ENCODE data around the gene RFX4.
"Not testable (repeated sequence)": the region's sequence is repeated elsewhere in the genome, so short reads cannot be mapped to it uniquely, and the experiment has no call there.

RFX4 gene

DNA sequence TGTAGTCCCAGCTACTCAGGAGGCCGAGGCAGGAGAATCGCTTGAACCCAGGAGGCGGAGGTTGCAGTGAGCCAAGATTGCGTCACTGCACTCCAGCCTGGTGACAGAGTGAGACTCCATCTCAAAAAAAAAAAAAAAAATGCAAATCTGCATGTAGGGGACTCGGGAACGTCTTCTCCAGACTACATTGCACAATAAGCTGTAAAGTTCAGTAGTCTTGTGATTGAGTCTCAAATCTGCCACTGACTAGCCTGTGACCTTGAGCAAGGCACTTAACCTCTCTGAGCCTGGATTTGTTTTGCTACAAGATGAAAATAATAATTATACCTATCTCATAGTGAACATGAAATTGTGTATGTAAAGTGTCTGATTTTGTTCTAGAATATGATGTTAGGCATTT lies 109.2 kb downstream of the RFX4 start:
- not testable (repeated sequence) for DNase-seq (ENCODE audit: low read depth)

DNA sequence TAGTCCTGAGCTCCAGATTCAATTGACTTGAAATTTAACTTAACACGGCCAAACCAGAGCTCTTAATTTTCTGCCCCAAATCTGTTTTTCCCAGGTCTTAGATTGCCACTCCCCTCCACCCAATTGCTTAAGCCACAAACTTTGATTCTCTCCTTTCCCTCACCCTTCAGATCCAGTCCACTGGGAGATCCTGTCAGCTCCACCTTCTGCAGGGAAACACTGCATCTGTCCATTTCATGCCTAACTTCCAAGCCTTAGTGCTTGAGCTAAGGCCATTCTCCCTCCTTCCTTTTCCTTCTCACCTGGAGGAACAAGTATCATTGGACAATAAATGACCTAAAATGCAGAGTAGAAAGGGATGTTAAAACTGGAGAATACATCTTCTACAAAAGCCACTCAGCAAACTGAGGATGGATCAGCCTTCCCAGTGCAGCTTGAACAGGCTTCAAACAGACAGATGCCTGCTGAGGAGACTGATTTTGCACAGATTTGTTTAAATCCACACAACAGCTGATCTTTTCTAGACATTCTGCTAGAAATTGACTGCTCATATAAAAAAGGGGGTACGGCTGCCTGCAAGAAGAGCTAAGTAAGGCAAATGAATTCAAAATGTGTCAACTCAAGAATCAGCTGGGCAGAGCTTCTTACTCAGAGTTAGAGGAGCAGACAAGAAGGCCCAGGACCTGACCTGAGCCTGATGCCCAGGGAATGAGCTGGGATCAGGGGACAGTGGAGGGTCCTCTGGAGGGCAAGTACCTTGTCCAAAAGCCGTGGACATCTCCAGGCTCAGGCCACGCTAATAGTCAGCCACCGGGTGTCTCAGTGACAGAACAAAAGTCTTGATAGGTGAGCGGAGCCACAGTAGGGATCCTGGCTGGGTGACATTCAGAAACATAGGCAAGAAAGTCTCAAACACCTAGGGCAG lies 110.4 kb downstream of the RFX4 start:
- DNase-seq (ENCODE audit: low read depth): no peak

DNA sequence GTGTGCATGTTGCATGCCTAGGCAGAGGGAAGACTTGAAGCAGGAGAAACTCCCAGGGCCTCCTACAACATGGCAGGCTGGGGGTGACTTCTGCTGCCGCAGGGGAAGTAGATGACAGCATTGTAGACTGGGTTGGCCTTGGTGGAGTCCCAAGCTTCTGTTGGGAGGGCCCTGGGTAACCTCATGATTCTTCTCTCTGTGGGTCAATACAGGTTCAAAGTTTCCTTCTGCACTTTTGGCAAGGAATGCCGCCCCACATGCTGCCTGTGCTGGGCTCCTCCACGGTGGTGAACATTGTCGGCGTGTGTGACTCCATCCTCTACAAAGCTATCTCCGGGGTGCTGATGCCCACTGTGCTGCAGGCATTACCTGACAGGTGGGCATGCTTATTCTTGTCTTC lies 113.3 kb downstream of the RFX4 start:
- no peak for DNase-seq (ENCODE audit: low read depth)

DNA sequence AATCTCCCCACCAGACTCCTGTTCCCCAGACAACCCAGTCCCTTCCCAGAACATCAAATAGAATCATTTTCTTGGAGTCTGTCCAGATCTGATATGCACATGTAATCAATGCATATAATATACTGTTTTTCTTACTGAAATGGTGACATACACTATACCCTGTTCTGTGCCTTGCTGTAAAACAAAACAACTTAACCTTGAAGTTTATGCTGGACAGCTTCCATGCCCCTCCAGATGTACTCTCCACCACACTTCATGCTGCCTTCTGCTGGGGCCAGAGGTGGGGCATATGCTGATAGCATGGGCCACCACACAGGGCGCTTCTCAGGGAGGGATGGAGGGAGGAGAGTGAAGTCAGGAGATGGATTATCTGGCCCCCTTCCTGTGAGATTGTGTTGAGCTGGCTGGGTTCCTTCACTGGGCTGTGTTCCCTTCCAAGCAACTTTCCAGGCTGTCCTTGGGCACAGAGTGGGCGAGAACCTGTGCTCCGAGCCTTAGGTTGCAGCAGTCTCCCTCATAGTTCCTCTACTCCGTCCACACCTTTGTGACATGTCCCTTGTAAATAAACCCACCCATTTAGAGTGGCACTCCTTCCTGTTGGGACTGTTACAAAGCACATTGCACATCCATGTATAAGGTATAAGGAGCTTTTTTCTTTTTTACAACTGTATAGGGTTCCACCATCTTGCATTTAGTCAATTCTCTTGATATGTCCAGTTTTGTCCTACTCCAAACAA lies 114.0 kb downstream of the RFX4 start:
- no peak for DNase-seq (ENCODE audit: low read depth)

DNA sequence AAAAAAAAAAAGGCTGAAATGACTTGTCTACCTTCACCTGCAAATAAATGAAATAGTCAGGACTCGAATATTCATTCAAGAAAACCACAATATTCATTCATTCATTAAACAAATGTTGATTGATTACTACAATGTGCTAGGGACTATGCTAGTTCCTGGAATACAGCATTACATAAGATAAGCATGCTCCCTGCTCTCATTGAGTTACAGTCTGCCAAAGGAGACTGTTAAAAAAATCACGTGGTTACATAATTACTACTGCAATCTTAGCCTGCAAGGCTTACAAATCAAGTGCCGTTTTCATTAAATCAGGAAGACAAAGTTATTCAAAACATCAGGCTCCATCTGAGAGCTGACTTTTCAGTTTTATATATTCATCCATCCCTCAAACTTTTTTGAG lies 121.3 kb downstream of the RFX4 start:
- DNase-seq (ENCODE audit: low read depth): no peak

DNA sequence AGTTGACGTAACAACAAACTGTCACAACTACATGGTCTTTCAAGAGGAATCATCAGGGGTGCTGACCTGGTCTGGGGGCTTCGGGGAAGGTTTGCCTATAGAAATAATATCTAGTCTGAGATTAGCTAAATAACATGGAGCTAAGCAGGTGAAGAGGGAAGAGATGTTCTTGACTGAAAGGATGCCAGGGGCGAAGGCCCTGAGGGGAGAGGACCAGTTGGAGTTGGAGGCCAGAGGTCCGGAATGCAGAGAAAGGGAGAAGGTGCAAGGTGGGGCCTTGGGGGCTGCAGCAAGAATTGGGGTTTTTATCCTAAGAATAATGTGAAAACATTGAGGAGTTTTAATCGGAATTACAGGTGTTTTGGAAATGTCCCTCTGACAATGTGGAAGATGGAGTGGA lies 123.2 kb downstream of the RFX4 start:
- DNase-seq (ENCODE audit: low read depth): no peak

DNA sequence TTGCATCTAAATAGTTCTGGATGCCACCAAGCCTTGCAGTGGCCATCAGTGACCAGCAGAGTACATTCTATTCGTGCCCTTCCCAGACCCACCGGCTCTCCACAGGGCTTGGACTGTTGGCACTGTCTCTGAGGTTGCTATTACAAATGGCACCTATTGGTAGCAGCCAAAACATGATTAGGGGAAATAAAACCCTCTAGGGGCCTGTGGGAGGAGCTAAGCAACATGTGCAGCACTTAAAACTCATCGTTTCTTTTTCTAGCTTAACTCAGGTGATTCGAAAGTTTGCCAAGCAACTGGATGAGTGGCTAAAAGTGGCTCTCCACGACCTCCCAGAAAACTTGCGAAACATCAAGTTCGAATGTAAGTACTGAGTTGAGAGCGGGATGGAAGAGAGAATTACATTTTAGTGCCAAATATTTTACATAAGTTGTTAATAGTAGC lies 126.3 kb downstream of the RFX4 start:
- DNase-seq (ENCODE audit: low read depth): no peak

DNA sequence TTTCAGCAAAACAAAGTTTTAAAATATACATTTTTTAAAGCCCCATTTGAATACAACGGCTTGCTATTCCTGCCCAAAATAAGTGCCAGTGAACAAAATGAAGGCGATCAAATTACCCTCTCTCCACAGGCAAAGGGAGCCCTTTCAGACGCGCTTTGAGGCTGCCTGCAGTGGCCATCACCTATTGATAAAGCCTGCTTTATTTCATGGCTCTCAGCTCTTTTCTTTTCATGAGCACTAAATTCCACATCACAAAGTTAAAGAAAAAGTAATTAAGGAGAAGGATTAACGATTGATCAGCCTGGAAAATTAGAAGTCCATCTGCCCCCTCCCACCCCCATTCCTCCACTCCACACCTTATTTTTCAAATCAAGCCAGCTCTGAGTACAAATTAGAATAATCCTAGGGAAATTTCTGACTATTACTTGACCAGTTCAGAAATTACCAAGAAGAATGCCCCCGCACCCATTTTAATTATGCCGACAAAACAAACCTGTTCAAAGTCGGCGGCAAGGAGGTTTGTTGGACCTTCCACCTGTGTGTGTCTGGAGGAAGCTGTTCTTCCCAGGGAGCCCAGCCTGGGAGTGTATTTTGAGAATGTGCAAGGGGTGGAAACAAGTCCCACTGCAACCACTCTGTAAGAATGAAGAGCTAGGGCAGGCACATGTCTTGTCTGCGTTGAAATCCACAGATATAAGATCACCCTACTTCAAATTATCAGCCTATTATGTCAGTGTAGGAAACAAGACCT lies 127.5 kb downstream of the RFX4 start:
- DNase-seq (ENCODE audit: low read depth): no peak

DNA sequence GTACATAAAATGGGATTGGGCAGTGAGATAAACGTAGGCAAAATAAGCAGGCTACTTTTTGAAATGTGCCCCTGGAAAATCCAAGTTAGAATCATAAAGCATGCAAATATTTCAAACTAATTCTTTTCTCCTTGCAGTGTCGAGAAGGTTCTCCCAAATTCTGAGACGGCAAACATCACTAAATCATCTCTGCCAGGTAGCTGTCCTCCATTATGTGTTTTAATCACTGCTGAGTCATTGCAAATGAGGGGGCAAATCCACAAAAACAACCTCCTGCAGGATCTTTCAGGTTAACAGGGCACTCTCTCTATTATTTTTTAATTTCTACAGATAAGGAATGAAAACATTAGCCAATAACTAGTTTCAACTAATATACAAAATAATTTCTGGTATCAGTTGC lies 128.5 kb downstream of the RFX4 start:
- no peak for DNase-seq (ENCODE audit: low read depth)

DNA sequence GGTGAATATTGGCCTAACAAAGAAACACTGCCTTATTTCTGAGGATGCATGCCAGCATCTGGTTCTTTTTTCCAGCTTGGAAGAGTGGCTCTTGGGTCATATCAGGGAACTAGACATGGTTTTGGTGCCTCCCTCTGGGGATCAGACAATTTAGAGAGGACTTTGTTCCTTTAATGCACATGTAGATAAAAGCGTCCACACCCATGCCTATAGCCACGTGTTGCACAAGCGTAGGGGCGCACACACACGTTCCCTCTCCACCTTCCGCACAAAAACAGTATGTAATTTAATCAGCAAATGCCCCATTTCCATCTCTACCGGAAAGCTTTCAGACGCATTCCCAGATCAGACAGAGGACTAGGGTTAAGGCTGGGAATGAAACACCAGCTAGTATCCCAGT lies 130.0 kb downstream of the RFX4 start:
- no peak for DNase-seq (ENCODE audit: low read depth)

DNA sequence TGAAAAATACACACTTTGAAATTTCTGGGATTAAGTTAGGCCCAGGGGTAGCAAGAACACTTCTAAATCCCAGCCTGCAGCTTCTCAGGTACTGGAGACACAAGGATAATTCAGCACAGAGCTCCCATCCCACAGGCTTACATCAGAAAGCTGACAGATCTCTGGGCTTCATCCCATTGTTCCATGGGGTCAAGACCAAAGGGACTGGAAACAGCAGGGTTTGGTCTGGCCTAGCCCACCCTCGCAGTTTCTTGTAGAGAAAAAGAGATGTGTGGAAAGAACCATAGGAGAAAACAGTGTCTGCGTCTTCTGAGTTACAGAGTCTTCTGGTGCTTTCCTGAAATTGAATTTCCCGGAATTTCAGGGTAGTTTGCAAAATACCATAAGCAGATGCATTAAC lies 132.1 kb downstream of the RFX4 start:
- no peak for DNase-seq (ENCODE audit: low read depth)

DNA sequence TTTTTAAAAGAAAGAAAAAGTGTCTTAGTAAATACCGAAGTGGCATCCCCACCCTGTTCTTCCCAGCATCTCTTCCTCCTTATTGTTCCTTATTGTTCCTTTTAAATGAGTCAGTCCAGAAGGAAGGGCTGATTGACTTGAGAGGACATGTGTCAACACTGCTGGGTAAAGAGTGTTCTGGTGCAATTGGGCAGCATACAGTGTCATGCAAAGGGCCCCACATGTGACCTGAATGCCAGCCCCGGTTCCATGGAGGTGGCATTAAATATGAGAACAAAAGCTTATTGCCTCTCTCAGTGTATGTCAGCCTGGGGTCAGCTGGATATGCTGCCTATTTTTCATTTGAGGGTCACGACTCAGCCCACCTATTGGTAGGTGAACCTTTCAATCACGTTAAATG lies 132.8 kb downstream of the RFX4 start:
- no peak for DNase-seq (ENCODE audit: low read depth)

DNA sequence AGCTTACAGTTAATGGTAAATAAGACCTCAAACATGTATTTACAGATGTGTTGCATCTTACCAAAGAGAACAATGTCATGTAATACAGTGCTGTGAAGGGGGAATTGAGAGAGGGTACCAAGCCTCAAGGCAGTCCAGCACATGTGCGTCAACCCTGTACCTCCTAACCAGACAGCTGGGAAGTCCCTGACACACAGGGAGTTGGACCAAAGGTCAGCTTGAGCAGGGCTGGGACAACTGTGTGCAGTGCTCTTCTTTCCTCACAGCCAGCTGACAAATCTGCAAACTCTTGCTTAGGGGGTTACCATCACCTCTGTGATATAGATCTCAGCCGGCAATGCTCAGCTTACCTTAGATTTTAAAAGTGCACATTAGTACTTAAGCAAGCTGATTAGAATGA lies 134.9 kb downstream of the RFX4 start:
- DNase-seq (ENCODE audit: low read depth): no peak

DNA sequence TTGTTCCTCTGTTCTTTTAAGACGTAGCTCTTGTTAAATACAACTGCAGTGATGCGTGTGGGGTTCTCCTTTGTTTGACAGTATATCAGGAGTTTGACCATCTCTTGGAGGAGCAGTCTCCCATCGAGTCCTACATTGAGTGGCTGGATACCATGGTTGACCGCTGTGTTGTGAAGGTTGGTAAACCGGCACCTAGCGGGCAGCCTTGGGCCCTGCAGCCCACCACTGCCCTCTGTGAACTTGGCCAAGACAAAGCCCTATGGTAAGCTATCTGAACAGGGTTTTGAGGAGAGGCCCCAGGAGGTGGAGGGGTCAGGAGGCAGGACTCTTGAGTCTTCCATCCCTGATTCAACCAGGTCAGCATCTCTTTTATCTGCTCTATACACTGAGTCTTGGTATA lies 137.1 kb downstream of the RFX4 start:
- no peak for DNase-seq (ENCODE audit: low read depth)

DNA sequence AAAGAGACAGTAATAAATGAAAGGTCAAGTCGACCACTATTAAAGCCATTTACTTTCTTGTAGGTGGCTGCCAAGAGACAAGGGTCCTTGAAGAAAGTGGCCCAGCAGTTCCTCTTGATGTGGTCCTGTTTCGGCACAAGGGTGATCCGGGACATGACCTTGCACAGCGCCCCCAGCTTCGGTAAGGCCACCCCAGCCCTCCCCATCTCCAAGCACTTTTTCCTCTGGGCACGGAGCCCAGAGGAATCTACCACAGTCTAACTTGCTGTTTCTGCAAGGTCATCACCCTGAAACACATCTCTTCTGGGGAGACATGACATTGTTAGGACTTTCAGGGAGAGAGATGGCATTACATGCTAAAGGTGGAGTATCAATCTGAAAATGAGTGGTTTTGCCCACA lies 137.9 kb downstream of the RFX4 start:
- DNase-seq (ENCODE audit: low read depth): no peak

DNA sequence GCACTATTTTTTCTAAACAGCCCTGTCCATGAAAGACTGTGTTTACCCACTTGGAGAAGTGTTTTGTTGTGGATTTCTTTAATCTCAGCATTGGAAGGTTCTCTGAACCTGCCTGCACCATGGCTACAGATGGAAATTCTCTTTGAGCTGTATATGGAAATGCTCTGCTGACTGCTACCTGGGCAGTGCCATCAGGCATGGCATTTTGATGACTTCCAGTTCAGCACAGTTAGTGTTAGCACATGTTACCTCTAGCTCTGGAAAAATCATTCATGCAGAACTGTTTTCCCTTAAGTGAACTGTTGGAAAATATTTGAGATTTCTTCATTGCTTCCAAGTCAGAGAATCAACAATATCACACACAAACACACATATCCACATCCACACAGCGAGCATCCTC lies 139.1 kb downstream of the RFX4 start:
- DNase-seq (ENCODE audit: low read depth): no peak

DNA sequence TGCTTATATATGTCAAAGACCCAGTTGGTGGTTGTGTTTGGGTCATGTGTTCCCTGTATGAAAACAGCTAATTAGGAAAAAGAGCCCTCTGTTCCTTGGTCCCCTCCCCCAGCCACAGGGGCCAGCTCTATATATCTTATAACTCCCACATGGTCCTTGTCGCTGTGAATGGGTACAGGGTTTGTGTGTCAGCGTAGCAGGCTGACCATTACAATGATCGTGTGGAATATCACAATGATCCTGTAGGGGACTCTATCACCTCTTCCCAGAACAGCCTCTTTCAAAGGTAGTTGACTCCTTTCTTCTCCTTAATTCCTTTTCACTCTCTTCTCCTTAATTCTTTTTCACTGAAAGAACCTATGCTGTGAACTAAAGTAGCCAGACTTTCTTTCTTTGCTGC lies 140.0 kb downstream of the RFX4 start:
- no peak for DNase-seq (ENCODE audit: low read depth)

DNA sequence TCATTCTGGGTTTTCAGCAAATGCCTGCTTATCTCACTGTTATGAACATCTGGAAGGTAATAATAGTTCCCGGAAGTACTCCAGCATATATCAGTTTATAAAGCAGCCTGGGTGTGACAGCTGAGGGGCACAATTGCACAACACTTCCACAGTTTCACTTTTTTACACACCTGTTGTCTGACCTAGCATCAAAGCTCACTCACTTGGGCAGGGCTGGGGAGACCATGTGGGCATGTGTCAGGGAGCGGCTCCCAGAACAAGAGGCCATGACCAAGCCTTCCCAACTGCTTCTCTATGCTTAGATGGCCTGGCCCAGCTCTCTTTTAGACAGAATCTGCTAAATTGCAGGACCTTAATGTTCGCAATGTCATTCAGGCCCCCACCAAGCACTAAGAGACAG lies 140.6 kb downstream of the RFX4 start:
- DNase-seq (ENCODE audit: low read depth): no peak

DNA sequence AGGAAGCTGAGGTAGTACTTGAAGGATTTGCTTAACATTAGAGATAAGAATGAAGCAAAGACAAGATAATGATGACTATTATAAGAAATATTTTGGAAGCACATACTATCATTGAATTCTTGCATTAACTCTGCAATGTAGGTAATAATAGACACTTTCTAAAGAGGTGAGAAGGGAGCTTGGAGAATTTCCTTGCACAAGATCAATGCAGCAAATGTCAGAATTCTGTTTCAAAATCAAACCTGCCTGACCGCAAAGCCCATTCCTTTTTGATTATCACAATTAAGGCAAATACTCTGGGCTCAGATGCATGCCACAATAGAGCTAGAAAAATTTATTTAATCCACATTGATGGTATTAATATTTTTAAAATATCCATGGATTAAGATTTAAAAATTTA lies 141.3 kb downstream of the RFX4 start:
- DNase-seq (ENCODE audit: low read depth): no peak

DNA sequence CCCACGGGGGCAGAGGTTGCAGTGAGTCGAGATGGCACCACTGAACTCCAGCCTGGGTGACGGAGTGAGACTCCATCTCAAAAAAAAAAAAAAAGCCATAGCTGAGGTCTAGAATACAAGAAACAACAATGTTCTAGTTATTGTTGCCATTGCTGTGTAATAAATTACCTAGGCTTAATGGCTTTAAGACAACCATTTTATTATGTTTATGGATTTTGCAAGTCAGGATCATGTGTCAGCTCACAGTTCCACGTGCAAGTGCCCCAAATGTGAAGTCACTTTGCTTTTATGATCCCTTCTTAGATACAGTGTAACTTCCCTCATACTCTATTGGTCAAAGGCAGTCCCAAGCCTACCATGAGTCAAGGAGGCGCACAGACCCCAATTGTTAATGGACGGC lies 142.1 kb downstream of the RFX4 start:
- no peak for DNase-seq (ENCODE audit: low read depth)

DNA sequence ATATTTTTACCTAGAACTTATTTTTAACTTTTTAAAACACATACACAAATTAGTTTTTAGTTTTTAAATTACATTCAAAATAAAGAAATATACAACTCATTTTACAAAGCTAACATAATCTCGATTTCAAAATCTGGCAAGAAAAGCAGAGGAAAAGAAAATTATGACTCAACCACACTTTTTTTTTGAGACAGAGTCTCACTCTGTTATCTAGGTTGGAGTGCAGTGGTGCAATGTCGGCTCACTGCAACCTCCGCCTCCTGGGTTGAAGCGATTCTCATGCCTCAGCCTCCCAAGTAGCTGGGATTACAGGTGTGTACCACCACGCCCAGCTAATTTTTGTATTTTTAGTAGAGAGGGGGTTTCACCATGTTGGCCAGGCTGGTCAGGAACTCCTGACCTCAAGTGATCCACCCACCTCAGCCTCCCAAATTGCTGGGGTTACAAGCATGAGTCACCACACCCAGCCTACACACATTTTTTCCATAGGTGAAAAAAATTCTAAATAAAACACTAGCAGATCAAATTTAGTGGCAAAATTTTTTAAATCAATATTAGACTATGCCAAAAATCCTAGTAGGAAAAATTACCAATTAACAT lies 143.9 kb downstream of the RFX4 start:
- DNase-seq (ENCODE audit: low read depth): not testable (repeated sequence)

DNA sequence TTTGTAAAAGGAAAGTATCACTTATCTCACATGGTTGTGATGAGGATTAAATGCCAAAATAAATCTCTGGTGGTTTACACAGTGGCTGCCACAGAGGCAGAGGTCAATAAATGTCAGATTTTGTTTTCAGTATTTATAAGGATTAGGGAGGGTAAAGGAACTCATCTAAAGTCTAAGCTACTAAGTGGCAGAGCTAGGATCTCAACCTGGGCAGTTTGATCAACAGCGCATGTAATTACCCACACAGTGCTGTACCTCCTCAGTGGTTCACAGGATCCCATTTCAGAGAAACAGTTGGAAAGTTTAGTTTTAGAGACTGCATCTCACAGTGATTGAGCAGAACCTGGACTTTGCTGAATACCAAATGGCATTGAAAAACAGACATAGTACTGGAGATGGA lies 146.8 kb downstream of the RFX4 start:
- DNase-seq (ENCODE audit: low read depth): no peak

All from fibroblast of the conjunctiva (primary cell).